Gastrocnemius medialis (tissue), 4 donors: ENCODE measurements around the gene EML5.

Experiments used
- POLR2A ChIP-seq, 2 donors: fragments of 450-650 bp; IDR thresholded peaks; one replicate each; pipeline ENCODE4 v1.6.1; 2017; ENCODE audit warnings: antibody characterized with exemption in 2 of 2, mild to moderate bottlenecking in 2 of 2, moderate library complexity in 2 of 2
- TF ChIP-seq, protein P1 (sequence below), 5 experiments: fragments of 450-650 bp in 3 of 5; fragments of 200-600 bp in 2 of 5; sonication (generic) in 2 of 5; IDR thresholded peaks in 4 of 5; conservative IDR thresholded peaks in 1 of 5; 1 replicate in 4 of 5; 2 replicates in 1 of 5; pipeline ENCODE4 v1.5.1; 2016 to 2019; ENCODE audit warnings: antibody characterized with exemption in 5 of 5, mild to moderate bottlenecking in 3 of 5, moderate library complexity in 3 of 5

- no peak for TF ChIP-seq POLR2A (IDR thresholded peaks at IDR 0.05)
- TF ChIP-seq, protein P1, sequence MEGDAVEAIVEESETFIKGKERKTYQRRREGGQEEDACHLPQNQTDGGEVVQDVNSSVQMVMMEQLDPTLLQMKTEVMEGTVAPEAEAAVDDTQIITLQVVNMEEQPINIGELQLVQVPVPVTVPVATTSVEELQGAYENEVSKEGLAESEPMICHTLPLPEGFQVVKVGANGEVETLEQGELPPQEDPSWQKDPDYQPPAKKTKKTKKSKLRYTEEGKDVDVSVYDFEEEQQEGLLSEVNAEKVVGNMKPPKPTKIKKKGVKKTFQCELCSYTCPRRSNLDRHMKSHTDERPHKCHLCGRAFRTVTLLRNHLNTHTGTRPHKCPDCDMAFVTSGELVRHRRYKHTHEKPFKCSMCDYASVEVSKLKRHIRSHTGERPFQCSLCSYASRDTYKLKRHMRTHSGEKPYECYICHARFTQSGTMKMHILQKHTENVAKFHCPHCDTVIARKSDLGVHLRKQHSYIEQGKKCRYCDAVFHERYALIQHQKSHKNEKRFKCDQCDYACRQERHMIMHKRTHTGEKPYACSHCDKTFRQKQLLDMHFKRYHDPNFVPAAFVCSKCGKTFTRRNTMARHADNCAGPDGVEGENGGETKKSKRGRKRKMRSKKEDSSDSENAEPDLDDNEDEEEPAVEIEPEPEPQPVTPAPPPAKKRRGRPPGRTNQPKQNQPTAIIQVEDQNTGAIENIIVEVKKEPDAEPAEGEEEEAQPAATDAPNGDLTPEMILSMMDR (IDR thresholded peaks at IDR 0.05 in 4 of 5, conservative IDR thresholded peaks at IDR 0.05 in 1 of 5), result no peak
These were observed 200.7 kb downstream of the EML5 start for GRCh38 chr14:88592031-88592430.
